T follicular helper cell (primary cell): ENCODE data around the gene EEF1AKMT4.

Source experiments
- DNase-seq: peaks from one replicate; pipeline ENCODE4 v3.0.0-alpha.2; 2020; ENCODE audit warnings: low read depth

Gene EEF1AKMT4

GRCh38 chr3:184235381-184236032 is 14.0 kb upstream of the EEF1AKMT4 start:
- no peak for DNase-seq

GRCh38 chr3:184236033-184236410 is 13.4 kb upstream of the EEF1AKMT4 start:
- no peak for DNase-seq

- DNase-seq = no peak
Observed at GRCh38 chr3:184236636-184237035, 12.8 kb upstream of the EEF1AKMT4 start.

GRCh38 chr3:184237211-184237610 is 12.3 kb upstream of the EEF1AKMT4 start:
- no peak for DNase-seq

GRCh38 chr3:184237807-184238206 is 11.7 kb upstream of the EEF1AKMT4 start:
- DNase-seq = no peak

- DNase-seq = no peak
Observed at GRCh38 chr3:184238246-184238818, 11.1 kb upstream of the EEF1AKMT4 start.

GRCh38 chr3:184239221-184239620 is 10.3 kb upstream of the EEF1AKMT4 start:
- DNase-seq = no peak

- DNase-seq = no peak
Observed at GRCh38 chr3:184239708-184240107, 9.8 kb upstream of the EEF1AKMT4 start.

- DNase-seq = no peak
Observed at GRCh38 chr3:184240384-184241140, 8.9 kb upstream of the EEF1AKMT4 start.

GRCh38 chr3:184241141-184241446 is 8.4 kb upstream of the EEF1AKMT4 start:
- no peak for DNase-seq

- no peak for DNase-seq
Observed at GRCh38 chr3:184241447-184242296, 7.8 kb upstream of the EEF1AKMT4 start.

- DNase-seq = no peak
Observed at GRCh38 chr3:184242297-184242685, 7.2 kb upstream of the EEF1AKMT4 start.

GRCh38 chr3:184248454-184249411 is 739 bp upstream of the EEF1AKMT4 start, which contains the start of gene ALG3:
Gene ALG3 (minus strand): TSS chr3:184248962. CDS start chr3:184248940, 22 bp downstream.
- peak; percentile 78 for DNase-seq

- peak; percentile 83 for DNase-seq
Observed at GRCh38 chr3:184250167-184250828, 826 bp downstream of the EEF1AKMT4 start.

GRCh38 chr3:184255291-184256039 is 6.0 kb downstream of the EEF1AKMT4 start:
- DNase-seq = no peak

GRCh38 chr3:184257083-184257915 is 7.8 kb downstream of the EEF1AKMT4 start:
- no peak for DNase-seq

GRCh38 chr3:184258926-184259325 is 9.5 kb downstream of the EEF1AKMT4 start:
- DNase-seq = no peak

- no peak for DNase-seq
Observed at GRCh38 chr3:184259396-184259877, 10.0 kb downstream of the EEF1AKMT4 start.
